ENCODE results near the gene R3HDM2.

GRCh38 chr12:57455374-57456144 is 24.7 kb upstream of the R3HDM2 start:
- TF ChIP-seq CTCF (IDR thresholded peaks at IDR 0.05) (no peak), POLR2A (IDR thresholded peaks at IDR 0.05) (no peak)
